HG03520 (cell line): ENCODE measurements around the gene IGLL1.
"Not testable (repeated sequence)": the region's sequence is repeated elsewhere in the genome, so short reads cannot be mapped to it uniquely, and the experiment has no call there.

Experiments
- ATAC-seq: cut with Tn5 transposase; IDR thresholded peaks from one replicate; pipeline ENCODE4 v1.9.1; 2021; ENCODE audit warnings: mild to moderate bottlenecking, moderate library complexity; ENCODE audit not compliant: unreplicated experiment

IGLL1 gene

GRCh38 chr22:23591846-23592245, 11.8 kb upstream of the IGLL1 start:
- no peak for ATAC-seq

DNA sequence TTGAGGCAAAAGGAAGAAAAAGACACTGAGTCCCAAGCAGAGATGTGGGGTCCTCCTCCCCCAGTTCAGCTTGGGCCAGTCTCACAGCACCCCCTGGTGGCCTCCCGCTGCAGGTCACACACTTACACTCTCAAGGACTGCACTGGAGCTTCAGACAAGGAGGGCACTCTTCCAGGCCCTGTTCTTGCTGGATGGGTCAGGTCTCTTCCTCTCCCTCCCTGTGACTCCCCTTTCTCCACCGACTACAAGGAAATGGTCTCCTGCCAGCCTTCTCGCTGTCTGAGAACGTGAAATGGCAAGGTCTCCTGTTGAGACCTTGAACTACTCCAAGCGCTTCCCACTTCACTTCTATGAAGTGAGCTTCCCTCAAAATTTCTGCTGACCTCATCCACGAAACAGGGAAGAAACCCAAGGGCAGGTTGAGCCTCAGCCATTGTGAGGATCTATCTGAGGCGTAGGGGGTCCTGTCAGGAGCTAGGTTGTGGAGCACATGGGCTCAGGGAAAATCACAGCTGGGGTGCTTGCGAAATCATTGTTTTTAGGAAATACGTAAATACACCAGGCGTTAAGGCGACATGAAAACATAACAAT, 11.2 kb upstream of the IGLL1 start:
- no peak for ATAC-seq

- ATAC-seq, result no peak
Observed at GRCh38 chr22:23583836-23584235, 3.7 kb upstream of the IGLL1 start.

DNA sequence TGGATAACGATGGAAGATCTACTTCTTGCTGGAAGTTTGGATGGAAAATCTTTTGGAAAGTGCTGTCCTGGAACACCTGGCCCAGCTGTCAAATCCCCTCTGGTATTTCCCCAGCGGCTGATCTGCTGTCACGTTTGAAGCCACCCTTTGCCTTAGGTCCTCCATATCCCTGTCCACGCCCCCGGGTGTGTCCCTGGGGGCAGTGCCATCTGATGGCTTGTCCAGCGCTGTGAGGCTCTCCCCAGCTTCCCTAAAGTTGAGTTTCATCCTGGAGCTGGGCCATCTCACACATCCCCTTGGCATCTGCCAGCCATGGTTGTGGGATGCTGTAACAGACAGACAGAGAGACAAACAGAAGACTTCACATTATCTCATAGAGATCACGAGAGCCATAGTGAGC, 3.1 kb upstream of the IGLL1 start:
- ATAC-seq, result no peak

GRCh38 chr22:23581260-23581650, 1.2 kb upstream of the IGLL1 start:
- no peak for ATAC-seq

DNA sequence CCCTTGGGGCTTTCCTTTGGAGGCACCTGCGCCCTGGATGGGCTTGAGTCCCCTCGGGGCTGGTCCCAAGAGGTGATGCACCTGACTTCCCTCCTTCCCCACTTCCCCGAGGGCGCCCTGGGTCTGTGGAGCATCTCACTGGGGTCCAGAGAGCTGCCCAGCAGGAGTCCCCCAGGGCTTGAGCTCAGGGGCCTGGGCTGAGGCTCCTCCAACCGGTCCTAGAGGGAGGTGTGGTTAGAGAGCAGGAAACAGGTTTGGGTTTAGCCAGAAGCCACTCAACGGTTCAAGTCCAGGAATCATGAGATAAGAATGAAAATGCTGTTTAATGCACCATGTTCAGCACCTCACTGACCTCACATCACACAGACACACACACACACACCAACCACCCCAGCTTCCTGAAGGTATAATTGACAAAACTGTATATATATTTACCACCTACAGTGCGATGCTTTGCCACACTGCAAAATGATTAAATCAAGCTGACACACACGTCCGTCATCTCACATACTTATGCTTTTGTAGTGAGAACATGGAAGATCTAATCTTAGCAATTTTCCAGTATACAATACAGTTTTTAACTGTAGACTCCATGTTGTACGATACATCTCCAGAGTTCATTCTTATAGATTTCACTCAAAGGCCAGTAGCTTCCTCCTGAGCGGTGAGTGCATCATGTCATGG, 628 bp upstream of the IGLL1 start:
- no peak for ATAC-seq

GRCh38 chr22:23579280-23579679, 810 bp downstream of the IGLL1 start:
- no peak for ATAC-seq

- no peak for ATAC-seq
Observed at GRCh38 chr22:23578306-23578705, 1.8 kb downstream of the IGLL1 start.

- no peak for ATAC-seq
Observed at GRCh38 chr22:23576681-23577080, 3.4 kb downstream of the IGLL1 start.

DNA sequence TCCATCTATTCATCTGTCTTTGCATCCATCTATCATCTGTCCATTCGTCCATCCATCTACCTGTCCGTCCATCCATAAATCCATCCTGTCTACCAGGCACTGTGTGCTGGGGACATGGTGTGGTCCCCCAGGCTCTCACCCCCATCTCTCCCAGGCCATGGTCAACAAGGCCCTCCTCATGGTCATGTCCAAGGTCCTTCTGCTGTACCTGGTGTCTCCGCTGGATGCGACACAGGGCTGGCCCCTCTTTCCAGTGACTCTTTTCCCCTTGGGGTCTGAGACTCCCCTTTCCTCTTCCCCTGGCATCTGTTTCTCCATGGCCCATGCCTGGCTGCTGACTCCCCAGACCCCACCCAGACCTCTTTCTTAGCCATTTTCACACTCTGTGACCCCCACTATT, 4.5 kb downstream of the IGLL1 start:
- ATAC-seq, result no peak

DNA sequence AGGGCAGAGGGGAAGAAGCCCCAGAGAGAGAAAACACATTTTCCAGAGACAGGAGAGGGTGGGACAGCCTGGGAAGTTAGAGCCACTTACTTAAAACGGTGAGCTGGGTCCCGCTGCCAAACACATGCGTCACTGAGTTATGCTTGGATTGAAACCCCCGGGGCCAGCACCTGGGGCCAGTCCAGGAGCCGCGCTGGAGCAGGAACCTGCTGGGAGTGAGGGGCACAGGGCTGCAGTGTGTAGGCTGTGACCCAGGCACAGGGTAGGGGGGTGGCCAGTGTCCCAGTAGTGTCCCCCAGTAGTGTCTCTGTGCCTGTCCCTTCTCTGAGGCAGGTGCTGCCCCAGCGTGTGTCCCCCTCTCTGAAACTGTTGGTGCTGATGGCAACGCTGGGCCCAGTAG, 5.2 kb downstream of the IGLL1 start:
- ATAC-seq, result no peak

DNA sequence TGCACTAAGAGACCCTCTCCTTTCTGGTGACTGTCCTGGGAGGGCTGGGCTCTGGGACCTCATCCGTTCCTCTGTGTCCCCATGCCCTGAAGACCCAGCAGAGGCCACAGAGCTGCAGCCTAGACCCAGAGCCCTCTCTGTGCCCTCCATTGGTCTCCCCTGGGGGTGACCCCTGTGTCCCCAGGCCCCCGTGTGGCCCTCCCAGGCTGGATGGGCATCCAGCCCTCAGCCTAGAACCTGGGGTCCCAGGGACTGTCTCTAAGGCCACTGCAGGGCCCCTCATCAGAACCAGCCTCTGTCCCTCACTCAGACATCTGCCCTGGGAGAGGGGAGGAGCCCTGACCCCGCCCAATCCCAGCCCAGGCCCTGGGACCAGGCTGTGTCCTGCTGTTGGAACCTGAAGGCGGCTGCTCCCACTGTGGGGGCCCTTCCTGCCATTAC, 5.7 kb downstream of the IGLL1 start:
- ATAC-seq, result no peak

- ATAC-seq, result not testable (repeated sequence)
Observed at GRCh38 chr22:23573701-23574235, 6.3 kb downstream of the IGLL1 start.

DNA sequence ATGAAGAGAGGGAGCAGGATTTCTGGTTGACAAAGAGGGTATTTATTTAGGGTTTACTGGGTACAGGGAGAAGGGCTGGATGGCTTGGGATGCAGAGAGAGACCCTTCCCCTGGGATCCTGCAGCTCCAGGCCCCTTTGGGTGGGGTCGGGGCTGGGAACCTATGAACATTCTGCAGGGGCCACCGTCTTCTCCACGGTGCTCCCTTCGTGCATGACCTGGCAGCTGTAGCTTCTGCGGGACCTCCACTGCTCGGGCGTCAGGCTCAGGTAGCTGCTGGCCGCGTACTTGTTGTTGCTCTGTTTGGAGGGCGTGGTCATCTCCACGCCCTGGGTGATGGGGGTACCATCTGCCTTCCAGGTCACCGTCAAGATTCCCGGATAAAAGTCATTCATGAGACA, 7.0 kb downstream of the IGLL1 start:
- not testable (repeated sequence) for ATAC-seq

DNA sequence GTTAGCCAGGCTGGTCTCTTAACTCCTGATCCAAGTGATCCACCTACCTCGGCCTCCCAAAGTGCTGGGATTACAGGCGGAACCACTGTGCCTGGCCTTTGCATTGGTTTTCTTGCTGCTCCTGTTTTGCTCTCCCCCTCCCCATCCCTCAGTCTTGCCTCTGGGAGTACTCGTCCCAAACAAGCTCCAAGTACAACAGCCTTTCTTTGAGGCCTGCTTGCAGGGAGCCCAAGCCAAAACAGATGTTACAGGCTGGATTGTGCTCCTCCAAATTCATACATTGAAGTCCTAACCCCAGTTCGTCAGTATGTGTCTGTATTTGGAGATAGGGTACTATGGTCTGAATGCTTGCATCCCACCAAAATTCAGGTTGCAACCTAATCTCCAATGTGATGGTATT, 8.6 kb downstream of the IGLL1 start:
- no peak for ATAC-seq

- no peak for ATAC-seq
Observed at GRCh38 chr22:23570681-23571080, 9.4 kb downstream of the IGLL1 start.

GRCh38 chr22:23569716-23570115, 10.4 kb downstream of the IGLL1 start:
- no peak for ATAC-seq

DNA sequence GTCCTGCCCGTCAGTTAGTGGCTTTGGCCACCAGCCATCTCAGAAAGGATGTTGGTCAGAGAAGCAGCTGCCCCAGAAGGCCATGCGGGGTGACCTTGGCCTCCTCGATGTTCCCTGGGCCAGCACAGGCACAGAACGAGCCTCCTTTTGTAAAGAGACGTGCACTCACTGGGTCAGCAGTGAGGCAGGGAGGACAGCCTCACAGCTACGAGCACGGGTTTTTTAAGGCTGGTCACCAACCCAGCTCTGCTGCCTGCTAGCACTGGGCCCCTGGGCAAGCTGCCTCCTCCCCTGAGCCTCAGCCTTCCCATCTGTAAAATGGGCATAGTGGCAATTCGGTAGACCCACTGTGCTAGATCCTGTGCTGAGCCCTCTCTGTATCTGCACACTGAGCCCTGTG, 10.8 kb downstream of the IGLL1 start:
- no peak for ATAC-seq

DNA sequence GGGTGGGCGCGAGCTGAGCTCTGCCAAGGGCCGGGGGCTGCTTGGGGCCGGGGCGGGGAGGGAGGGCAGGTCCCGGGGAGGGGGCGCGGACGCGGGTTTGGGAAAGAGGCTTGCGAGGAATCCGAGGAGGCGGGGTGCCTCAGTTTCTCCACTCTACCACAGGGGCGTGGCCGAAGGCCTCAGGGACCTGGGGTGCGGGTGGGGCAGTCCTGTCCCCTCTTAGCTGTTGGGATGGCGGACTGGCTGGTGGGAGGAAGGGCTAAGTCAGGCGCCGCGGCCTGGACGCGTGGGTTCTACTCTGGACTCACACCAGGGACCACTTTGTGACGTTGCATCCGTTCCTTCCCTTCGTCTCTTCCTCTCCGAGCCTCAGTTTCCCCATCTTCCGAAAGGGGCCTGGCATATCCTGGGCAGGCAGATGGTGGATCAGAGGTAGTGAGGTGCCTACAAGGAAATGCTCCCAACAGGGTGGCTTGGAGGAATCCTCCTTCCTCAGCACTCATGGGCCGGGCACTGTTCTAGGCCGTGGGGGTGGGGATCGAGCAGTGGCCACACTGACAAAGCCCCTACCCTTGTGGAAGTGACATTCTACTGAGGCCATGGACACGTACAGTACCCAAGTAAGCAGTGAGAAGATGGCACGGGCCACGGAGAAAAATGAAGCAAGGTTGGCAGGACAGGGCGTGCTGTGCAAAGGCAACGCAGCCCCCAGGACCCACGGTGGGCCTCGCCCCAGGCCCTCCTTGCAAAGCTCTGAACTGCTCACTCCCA, 13.2 kb downstream of the IGLL1 start:
- ATAC-seq, result no peak

DNA sequence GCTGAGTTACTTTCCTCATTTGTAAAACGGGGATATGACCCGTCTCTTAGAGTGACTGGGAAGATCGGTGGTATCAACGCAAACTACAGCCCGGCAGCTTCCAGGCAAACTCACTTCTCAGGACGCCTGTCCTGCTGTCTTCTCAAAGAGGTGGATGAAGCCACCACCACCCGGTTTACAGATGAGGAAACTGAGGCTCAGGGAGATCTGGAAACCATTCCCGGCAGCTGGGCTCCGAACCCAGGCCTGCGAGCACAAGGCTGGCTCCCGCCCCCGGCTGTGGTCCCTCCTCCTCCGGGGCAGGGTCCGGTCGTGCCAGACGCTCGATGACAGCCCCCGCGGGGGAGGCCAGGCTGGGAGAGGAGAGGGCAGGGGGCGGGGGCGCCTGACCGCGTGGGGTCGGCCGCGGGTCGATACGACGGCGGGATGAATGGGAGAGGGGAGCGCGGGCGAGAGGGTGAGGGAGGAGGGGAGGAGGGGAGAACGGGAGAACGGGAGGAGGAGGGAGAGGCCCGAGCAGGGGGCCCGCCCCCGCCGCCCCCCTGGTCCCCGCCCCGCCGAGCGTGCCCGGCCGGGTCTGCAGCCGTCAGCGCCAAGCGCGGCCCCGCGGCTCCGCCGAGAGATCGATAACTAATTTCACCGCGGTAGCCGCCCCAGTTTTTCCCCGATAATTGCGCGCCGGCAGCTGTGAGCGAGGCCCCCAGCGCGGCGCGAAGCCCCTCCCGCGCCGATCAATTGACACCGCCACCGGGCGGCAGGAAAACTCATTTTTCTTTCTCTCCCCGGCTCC, 14.0 kb downstream of the IGLL1 start:
- no peak for ATAC-seq

DNA sequence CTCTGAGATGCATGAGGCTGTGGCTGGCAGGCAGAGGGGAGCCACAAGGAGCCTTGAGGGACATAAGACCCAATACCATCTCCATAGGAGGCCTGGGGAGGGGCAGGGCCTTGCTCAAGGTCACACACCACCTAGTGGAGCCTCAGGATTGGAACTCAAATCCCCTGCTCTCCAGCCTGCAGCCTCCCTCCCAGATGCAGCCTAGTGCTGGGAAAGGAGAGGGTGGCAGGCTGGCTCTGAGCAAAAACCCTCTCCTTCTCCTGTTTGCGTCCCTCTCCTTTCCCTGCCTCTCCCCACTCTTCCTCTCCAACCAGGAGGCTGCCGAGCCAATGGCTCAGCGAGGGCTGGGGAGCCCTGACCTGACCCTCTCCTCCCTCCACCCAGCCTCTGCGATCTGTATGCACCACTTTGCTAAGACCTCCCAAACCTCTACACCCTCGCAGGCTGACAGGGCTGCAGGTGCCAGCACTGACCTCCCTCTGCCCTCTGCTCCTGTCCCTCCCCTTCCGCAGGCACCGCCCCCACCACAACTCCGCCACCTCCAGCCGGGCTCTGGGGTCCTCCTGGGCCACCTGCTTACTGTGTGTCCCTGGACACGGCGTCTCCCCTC, 14.7 kb downstream of the IGLL1 start:
- ATAC-seq, result no peak
